Calu3 (cell line): ENCODE data around the gene IRF7. TPM values are rescaled to one million over a fixed set of nuclear protein-coding genes. Genes with fewer than 3 reads are reported as not detected.
A peak's percentile ranks its signal among the peaks of the same experiment; 100 is the strongest.

ENCODE experiments used
- BruUV-seq: library from RNA; stranded (reverse); fragments of 400-500 nt; replicated peaks from 2 replicates; lab custom pipeline; 2021; lab: Mats Ljungman, UMichigan
- CTCF ChIA-PET: fragments of 300-600 bp; sonication (Branson Sonifier 250); formaldehyde crosslinking; loops from one replicate; lab custom pipeline; 2022; ENCODE audit warnings: antibody characterized with exemption; lab: Charles Lee
- DNase-seq: peaks from one replicate; pipeline ENCODE4 v3.0.0; 2022
- H3K27ac Mint-ChIP-seq: one replicate; pipeline ENCODE4 v1.8.0; 2022; ENCODE audit warnings: mixed read lengths; ENCODE audit not compliant: unreplicated experiment
- H3K27me3 Mint-ChIP-seq: one replicate; pipeline ENCODE4 v1.8.0; 2022; ENCODE audit warnings: mixed read lengths; ENCODE audit not compliant: unreplicated experiment
- H3K36me3 Mint-ChIP-seq: one replicate; pipeline ENCODE4 v1.8.0; 2022; ENCODE audit warnings: mild to moderate bottlenecking, moderate library complexity, mixed read lengths; ENCODE audit not compliant: insufficient read depth, unreplicated experiment
- H3K4me1 Mint-ChIP-seq: one replicate; pipeline ENCODE4 v1.8.0; 2022; ENCODE audit warnings: mild to moderate bottlenecking, low read depth, mixed read lengths; ENCODE audit not compliant: unreplicated experiment
- H3K4me3 Mint-ChIP-seq: one replicate; pipeline ENCODE4 v1.8.0; 2022; ENCODE audit warnings: mild to moderate bottlenecking, low read depth, moderate library complexity, mixed read lengths; ENCODE audit not compliant: unreplicated experiment
- H3K9me3 Mint-ChIP-seq: one replicate; pipeline ENCODE4 v1.8.0; 2022; ENCODE audit warnings: low read depth, mixed read lengths; ENCODE audit not compliant: unreplicated experiment
- intact Hi-C: fragments of 100-400 bp; cut with micrococcal nuclease; formaldehyde crosslinking; loops from one replicate; pipeline ENCODE4 v1.10.0; 2022; ENCODE audit not compliant: unreplicated experiment
- total RNA-seq: library from RNA; stranded (reverse); gene quantifications from 2 replicates; pipeline ENCODE4 v1.2.3, GENCODE V29; 2022
- TF ChIP-seq, protein P1 (sequence below): fragments of 200-600 bp; IDR thresholded peaks from one replicate; pipeline ENCODE4 v1.8.0; 2022; ENCODE audit warnings: antibody characterized with exemption; ENCODE audit not compliant: unreplicated experiment

The IRF7 gene
- total RNA-seq, 1 experiment from 2014 or later: 48.7 TPM

DNA sequence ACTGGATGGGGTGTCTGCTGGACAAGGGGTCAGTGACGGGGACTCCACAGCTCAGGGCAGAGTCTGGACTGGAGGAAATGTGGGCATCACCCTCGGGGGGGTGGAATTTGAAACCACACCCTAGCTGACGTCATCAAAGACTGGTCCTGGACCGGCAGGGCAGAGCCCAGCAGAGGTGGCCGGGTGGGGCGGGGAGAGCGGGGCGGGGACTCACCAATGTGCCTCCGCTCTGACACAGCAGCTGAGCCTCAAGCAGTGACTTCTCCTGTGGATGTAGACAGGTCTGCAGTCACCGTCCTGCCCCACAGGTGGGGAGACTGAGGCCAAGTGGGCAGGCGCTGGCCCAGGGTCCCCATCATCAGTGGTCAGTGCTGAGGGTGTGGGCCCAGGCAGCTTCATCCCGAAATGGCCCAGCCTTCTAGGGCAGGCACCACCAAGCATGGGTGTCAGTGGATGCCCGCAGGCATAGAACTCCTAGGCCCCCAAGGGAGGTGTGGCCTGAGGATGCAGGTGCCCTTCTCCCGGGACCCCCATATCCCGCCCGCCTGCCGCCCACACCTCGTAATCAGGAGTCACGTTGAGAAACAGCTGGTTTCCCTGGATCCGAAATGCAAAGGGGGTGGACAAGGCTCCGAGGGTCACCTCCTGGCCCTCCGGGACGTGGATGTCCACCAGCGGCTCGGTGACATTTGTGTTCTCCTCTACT is 8.4 kb upstream of the IRF7 start:
- no TSS peak for BruUV-seq
- CTCF ChIA-PET: interaction anchor here (0.5 kb wide), 2 partner anchors 11 to 761 kb away, joined by 3 read pairs; no protein-coding TSS in a partner anchor
- no peaks in the 10 kb centered on the region for H3K27me3 Mint-ChIP-seq
- TF ChIP-seq, protein P1, sequence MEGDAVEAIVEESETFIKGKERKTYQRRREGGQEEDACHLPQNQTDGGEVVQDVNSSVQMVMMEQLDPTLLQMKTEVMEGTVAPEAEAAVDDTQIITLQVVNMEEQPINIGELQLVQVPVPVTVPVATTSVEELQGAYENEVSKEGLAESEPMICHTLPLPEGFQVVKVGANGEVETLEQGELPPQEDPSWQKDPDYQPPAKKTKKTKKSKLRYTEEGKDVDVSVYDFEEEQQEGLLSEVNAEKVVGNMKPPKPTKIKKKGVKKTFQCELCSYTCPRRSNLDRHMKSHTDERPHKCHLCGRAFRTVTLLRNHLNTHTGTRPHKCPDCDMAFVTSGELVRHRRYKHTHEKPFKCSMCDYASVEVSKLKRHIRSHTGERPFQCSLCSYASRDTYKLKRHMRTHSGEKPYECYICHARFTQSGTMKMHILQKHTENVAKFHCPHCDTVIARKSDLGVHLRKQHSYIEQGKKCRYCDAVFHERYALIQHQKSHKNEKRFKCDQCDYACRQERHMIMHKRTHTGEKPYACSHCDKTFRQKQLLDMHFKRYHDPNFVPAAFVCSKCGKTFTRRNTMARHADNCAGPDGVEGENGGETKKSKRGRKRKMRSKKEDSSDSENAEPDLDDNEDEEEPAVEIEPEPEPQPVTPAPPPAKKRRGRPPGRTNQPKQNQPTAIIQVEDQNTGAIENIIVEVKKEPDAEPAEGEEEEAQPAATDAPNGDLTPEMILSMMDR: no peak
- H3K27ac Mint-ChIP-seq: peak overlapping the region; percentile 13
- peak overlapping the region; percentile 41 for H3K4me3 Mint-ChIP-seq
- DNase-seq: peak; percentile 82
- peaks cover 35% of the 10 kb centered on the region for H3K36me3 Mint-ChIP-seq
- peaks cover 10% of the 10 kb centered on the region for H3K4me1 Mint-ChIP-seq
- intact Hi-C loops: no loop called here
- H3K9me3 Mint-ChIP-seq: peaks cover 4% of the 10 kb centered on the region

DNA sequence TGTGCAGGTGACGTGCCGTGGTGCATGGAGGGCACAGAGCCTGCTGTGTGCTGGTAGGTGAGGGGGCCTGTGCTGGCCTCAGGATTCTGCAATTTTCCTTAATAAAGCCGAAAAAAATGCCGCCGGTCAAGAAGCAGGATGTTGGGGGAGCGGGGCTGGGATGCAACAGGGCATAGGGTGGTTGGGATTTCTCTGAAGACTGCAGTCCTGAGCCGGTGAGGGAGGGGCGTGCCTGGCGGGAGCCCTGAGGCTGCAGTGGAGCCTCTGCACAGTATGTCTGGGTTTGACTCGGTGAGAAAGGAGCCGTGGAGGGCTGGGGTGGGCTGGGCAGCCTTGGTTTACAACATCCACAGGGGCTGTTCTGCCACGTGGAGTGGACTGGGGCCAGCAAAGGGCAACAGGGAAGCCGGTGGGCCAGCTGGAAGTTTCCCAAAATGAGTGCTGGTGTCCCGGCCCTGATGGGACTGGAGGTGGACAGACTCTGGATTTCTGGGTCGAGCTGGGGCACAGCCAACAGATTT is 7.7 kb upstream of the IRF7 start:
- TF ChIP-seq, protein P1: no peak
- no TSS peak for BruUV-seq
- DNase-seq: no peak
- CTCF ChIA-PET: no interaction called here
- intact Hi-C loops: no loop called here
- Mint-ChIP-seq H3K36me3 (peaks cover 41% of the 10 kb centered on the region), H3K27ac (peak overlapping the region; percentile 13), H3K4me1 (peaks cover 10% of the 10 kb centered on the region), H3K9me3 (peaks cover 4% of the 10 kb centered on the region), H3K27me3 (no peaks in the 10 kb centered on the region), H3K4me3 (no peak overlapping the region)

DNA sequence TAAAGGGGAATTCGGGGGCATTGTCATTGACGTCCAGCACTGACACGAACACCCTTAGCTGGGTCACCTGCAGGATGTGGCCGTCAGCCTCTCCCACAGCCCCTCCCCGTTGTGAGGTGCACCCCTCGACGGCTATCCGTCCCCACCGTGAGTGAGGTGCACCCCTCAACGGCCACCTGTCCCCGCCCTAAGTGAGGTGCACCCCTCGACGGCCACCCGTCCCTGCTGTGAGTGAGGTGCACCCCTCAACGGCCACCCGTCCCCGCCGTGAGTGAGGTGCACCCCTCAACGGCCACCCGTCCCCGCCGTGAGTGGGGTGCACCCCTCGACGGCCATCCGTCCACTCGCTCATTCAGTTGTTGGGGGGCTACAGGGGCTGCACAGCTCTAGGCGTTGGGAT is 6.1 kb upstream of the IRF7 start:
- Mint-ChIP-seq H3K9me3 (no peaks in the 10 kb centered on the region), H3K4me3 (no peak overlapping the region), H3K36me3 (peaks cover 53% of the 10 kb centered on the region), H3K27ac (no peak overlapping the region), H3K4me1 (peaks cover 10% of the 10 kb centered on the region), H3K27me3 (no peaks in the 10 kb centered on the region)
- DNase-seq: no peak
- no TSS peak for BruUV-seq
- TF ChIP-seq, protein P1: no peak
- intact Hi-C loops: no loop called here
- CTCF ChIA-PET: no interaction called here

GRCh38 chr11:620935-621814 is 5.4 kb upstream of the IRF7 start:
- Mint-ChIP-seq H3K9me3 (no peaks in the 10 kb centered on the region), H3K27me3 (no peaks in the 10 kb centered on the region), H3K36me3 (peaks cover 56% of the 10 kb centered on the region), H3K4me1 (peaks cover 10% of the 10 kb centered on the region), H3K27ac (no peak overlapping the region), H3K4me3 (no peak overlapping the region)
- BruUV-seq: no TSS peak
- intact Hi-C loops: no loop called here
- TF ChIP-seq, protein P1: no peak
- CTCF ChIA-PET: no interaction called here
- DNase-seq: no peak
